Stimulated activated CD4-positive, alpha-beta T cell treated with anti-CD3 and anti-CD28 coated beads, TNF-alpha, amount 100 ng/mL, for 24 hours (primary cell): ENCODE results near the gene TIGD3.

Experiments used
- DNase-seq, 3 experiments: peaks; one replicate each; pipeline ENCODE4 v3.0.0-alpha.2; 2020; ENCODE audit warnings: low read depth in 3 of 3

Gene TIGD3

GRCh38 chr11:65370659-65371049, 16.1 kb downstream of the TIGD3 start:
- no peak for DNase-seq

DNA sequence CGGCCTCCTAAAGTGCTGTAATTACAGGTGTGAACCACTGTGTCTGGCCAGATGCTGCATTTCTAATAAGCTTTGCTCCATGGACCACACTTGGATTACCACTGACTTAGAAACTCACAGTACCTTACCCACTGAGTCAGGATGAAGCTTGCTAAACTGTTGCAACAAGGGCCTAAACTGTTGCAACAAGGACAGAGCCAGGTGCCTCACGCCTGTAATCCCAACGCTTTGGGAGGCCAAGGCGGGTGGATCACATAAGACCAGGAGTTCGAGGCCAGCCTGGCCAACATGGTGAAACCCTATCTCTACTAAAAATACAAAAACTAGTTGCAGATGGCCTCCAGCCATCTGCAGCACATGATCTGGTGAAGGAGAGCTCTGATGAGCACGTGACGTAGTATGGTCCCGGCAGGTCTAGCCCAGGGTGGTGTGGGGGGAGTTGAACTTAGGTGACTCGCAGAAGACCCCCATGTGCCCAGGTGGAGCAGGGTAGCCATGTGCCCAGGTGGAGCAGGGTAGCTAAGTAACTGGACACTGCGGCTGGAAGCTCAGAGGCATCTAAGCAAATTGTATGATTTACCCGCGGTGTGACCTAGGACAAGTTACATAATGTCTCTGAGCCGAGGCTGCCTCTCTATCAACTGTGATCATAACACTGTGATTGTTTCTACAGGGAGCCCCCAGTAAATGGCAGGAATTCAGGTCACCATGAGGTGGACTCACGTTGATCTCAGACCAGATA, 19.5 kb downstream of the TIGD3 start:
- no peak for DNase-seq

DNA sequence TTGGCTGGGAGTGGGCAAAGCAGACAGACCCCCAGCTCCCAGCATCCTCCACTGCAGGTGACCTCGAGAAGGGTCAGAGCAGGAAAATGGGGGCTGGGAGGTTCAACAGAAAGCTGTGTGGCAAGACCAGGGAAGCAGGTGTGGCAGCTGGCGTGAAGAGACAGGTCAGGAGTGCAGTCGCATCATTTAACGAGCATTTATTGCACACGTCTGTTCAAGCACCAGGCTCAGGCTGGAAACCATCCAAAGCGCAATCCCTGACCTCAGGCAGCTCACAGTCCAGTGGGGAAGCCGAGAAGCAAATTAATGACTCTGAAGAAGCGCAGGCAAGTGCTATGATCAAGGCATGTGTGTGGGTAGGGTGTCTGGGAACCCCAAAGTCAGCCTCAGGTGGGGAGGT, 20.5 kb downstream of the TIGD3 start:
- no peak for DNase-seq

- no peak for DNase-seq
These were observed 21.7 kb downstream of the TIGD3 start for GRCh38 chr11:65376138-65376713.

DNA sequence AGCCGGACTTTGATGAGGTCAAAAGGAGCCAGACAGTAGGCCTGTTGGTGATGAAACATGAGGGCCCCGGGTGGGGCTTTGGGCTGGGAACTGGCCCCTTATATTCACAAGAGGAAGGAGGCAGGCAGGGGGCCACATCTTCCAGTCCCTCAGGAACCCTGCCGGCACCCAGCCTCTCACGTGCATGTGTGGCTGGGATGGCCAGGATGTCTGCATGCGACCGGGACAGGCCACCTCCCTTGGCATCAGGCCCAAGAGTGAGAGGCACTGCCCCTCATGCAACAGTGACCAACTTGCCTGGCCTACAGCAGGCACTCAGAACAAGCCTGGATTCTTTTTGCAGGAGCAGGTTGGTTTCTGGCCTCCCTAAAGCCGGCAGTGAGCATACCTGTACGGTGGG, 22.5 kb downstream of the TIGD3 start:
- no peak for DNase-seq

GRCh38 chr11:65377777-65378176, 23.2 kb downstream of the TIGD3 start:
- DNase-seq = no peak

DNA sequence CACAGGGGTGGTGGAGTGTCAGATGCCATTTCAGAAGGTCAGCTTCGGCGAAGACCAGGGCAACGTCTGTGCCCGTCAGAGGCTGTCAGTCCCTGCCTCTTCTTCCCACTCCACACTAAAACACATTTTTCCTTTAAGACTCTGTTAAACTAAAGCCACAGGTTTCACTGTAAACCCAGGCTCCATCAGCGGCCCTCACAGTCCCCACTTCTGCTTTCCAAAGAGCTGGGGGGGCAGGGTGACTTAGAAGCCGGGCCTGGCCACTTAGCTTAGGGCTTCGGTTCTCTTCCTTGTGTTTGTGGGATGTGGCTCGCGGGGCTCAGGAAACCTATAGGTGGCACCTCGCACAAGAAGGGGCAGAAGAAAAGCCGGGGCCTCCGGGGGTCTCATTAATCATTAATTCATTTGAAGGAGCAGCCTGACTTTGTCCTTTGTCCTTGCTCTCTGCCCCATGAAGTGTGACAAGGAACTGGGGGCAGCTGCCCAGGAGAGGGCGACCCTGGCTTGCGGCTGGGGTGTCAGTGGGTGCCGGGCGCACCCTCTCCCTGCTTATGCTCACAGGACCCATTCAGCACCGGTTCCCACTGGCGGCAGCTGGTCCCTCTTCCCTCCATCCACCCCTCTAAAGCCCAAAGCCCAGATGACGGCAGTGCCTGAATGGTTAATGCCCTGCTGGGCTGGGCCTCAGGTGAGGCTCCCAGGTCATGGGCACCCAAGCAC, 23.8 kb downstream of the TIGD3 start:
- DNase-seq = no peak

GRCh38 chr11:65378928-65379638, 24.5 kb downstream of the TIGD3 start:
- no peak for DNase-seq

DNA sequence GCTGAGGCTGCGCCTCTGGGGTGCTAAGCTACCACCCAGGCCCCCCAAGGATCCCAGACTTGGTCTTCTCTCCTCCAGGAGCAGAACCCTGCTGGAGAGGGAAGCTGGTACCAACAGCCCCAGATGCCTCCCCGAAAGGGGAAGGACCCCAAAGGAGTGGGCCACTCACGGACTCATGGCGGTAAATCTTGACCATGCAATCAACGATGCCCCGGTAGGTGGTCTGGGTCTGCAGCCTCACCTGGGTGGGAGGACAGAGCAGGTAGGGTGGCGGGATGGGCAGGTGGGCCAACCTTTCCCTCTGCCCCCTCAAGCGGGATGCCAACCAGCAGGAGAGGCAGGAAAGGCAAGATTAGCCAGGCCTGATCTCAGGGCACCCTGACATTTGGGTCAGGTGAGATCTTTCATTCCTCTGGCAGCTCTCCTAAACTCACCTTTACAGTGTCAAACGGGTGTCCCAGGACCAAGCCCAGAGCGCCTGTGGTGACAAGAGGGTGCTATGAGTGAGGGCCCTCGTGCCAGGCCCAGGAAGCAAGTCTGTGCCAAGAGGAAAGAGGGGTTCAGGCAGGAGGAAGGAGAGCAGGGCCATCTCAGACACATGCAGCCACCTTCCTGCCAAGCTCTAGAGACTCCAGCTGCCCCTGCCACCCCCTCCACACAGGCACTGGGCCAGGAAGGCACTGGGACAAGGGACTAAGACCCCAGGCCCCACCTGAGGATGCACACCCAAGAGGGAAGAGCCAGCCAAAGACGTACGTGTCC, 25.3 kb downstream of the TIGD3 start:
- no peak for DNase-seq

- no peak for DNase-seq
These were observed 26.0 kb downstream of the TIGD3 start for GRCh38 chr11:65380460-65381119.

DNA sequence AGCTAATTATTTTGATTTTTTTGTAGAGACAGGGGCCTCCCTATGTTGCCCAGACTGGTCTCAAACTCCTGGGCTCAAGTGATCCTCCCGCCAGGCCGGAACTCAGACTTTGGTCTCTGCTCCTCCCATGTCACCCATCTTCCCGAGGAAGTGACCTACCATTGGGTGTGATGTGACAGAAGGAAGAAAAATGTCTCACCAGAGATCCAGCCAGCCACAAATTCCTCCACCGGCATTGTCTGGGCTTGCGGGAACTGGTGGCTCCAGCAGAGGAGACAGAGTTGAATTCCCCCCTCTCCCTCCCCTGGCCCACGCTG, 27.1 kb downstream of the TIGD3 start:
- peak in 1 of 3 experiments; percentile 30 for DNase-seq

DNA sequence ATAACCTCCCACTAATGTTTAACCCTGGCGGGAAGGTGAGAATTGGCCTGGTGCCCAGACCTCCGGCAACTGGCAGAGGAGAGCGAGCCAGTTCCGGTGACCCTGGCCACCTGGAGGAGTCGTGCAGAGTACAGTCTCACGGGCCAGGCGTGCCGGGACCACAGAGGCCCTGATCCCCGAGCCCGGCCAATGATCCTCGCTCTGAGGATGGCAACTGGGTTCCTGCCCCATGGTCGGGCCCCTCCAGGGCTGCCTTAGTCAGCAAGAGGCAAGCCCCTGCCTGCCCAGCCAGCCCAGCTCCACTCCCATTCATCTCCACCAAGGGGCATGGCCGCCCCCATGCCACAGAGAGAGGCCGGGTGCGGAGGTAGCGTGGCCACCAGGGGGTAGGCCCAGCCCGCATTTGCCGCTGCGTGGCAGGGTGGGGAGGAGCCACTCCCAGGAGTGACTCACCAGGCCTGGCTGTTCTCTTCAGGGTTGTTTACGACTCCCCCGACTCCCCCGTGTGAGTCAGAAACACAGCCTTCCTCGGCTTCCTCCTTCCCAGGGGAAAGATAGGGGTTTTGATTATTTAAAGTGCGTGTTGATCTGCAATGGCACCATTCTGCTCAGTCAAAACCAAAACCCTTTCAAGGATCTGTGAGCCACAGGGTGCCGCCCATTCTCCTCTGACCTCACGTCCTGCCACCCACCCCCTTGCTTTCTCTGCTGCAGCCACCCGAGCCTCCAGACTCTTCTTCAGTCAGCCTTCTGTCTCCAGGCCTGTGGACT, 27.7 kb downstream of the TIGD3 start, which contains the start of gene SLC25A45:
Gene SLC25A45 (minus strand): TSS at position 614 of the 771 bp plus-strand sequence. CDS start 695 bp downstream, outside the sequence.
- peak; percentile 88 to 93 (median 88) for DNase-seq

DNA sequence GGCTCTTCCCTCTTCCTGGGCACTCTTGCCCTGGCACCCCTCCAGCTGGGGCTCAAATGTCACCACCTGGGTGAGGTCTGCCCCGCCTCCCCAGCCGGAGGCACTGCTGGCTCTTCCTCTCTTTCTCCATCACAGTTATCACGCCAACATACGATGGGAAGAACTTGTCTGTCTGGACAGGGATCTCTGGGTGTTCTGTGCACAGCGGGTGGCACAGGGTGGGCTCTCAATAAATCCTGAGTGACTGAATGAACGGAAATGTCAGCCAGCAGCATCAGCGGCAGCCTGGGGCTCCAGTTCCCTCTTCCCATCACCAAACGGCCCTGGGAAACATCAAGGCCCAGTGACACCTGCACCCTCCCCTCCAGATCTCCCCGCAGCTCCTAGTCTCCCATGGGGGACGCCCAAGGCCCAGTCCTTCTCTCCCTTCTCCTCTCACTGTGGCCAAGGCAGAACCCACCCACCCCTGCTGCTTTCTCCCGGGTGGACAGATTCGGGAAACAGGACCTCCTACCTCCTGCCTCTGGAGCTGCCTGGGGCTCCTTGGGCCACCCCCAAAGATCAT, 28.3 kb downstream of the TIGD3 start:
- no peak for DNase-seq

DNA sequence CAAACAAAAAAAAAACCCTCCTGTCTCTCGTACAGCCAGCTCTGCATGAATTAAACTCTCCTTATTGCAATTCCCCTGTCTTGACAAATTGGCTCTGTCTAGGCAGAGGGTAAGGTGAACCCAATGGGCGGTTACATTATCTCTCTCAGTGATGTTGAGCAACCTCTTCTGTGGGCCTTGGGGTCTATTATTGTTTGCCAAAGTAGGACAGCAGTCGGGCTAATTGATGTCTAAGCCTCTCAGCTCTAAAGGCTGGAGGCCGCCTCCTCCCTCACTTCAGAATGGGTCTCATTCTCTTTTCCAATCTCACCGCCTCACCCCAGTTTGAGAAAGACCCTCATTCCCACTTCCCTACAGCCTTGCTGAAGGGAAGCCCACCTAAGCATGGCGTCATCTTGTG, 29.2 kb downstream of the TIGD3 start:
- no peak for DNase-seq

DNA sequence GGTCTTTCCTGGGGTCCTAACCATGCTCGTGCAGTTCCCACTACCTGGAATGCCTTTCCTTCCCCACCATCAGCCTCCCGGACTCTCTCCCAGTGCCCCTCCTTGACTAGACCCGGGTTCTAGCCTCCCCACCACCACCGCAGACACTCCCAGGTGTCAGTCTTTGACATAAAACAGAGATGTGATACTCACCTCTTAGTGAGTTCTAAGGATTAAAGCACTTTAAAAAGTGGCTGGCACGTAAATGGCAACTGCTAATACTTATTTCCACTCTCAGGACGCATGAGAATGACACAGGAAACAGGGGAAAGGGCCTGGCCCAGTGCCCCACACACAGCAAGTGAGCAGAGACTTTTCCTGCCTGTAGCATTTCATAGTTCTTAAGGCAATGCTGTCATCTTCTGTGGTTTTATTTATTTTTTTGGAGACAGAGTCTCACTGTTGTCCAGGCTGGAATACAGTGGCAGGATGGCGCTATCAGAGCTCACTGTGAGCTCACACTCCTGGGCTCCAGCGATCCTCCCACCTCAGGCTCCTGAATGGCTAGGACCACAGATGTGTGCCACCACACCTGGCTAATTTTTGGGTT, 29.8 kb downstream of the TIGD3 start:
- peak in 1 of 3 experiments; percentile 14 for DNase-seq

GRCh38 chr11:65386307-65387140, 32.0 kb downstream of the TIGD3 start, which contains the start of gene FRMD8:
Gene FRMD8, plus strand, starts transcription at chr11:65386637. Its CDS starts 400 bp downstream, at chr11:65387037.
- DNase-seq = peak; percentile 67 to 82 (median 74)

DNA sequence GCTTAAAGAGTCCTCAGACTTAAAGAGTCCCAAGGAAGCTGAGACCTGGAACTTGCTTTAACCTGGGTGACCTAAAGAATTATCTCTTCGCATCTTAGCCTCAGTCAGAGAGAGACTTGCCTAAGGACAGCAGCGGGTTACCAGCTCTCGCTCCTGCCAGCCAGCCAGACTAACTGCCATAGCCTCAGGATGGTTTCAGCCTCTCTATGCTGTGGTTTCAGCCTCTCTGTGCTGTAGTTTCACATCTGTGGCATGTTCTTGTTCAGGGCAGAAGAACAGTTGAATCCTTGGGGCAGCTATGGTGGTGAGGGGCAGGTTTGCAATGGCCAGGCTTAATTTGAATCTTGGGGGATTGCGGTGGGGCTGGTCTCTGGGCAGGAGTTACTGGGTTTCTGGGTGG, 34.2 kb downstream of the TIGD3 start:
- DNase-seq = no peak

GRCh38 chr11:65389294-65389980, 34.9 kb downstream of the TIGD3 start:
- no peak for DNase-seq
